CD14-positive monocyte (primary cell): Measurements from ENCODE around the gene TPM2. TPM values are rescaled to one million over a fixed set of nuclear protein-coding genes. Genes with fewer than 3 reads are reported as not detected.
"Not testable (repeated sequence)": the region's sequence is repeated elsewhere in the genome, so short reads cannot be mapped to it uniquely, and the experiment has no call there.

Experiments used
- DNase-seq, 3 donors: peaks; one replicate each; pipeline ENCODE4 v3.0.0-alpha.2; 2011 to 2022
- H2AFZ ChIP-seq: 2 replicates; pipeline ENCODE4 v1.6.0; 2012; ENCODE audit warnings: mild to moderate bottlenecking, low read depth, low read length, inconsistent platforms; ENCODE audit not compliant: insufficient read depth, poor library complexity, severe bottlenecking
- H3K27ac ChIP-seq, 2 donors: 1 replicate in 1 of 2; 2 replicates in 1 of 2; pipeline ENCODE4 v1.5.1; 2012 to 2013; ENCODE audit warnings: low read length in 2 of 2, control low read depth in 1 of 2, inconsistent platforms in 1 of 2, low read depth in 1 of 2, mild to moderate bottlenecking in 1 of 2
- H3K27me3 ChIP-seq, 2 donors: one replicate each; pipeline versions ENCODE4 v1.6.0 to v1.6.1; 2011 to 2013; ENCODE audit warnings: low read length in 2 of 2; ENCODE audit not compliant: control insufficient read depth in 2 of 2, insufficient read depth in 2 of 2
- H3K36me3 ChIP-seq, 2 donors: replicated peaks in 1 of 2; 1 replicate in 1 of 2; 2 replicates in 1 of 2; pipeline versions ENCODE4 v1.5.1 to v1.6.1; 2012 to 2013; ENCODE audit warnings: low read length in 2 of 2, control low read depth in 1 of 2, inconsistent platforms in 1 of 2, mild to moderate bottlenecking in 1 of 2; ENCODE audit not compliant: insufficient read depth in 2 of 2, control insufficient read depth in 1 of 2
- H3K4me1 ChIP-seq, 2 donors: 1 replicate in 1 of 2; 2 replicates in 1 of 2; pipeline versions ENCODE4 v1.5.1 to v1.6.1; 2012 to 2013; ENCODE audit warnings: low read length in 2 of 2, control low read depth in 1 of 2, inconsistent platforms in 1 of 2, mild to moderate bottlenecking in 1 of 2, moderate library complexity in 1 of 2; ENCODE audit not compliant: insufficient read depth in 2 of 2, control insufficient read depth in 1 of 2
- H3K4me2 ChIP-seq: replicated peaks from 2 replicates; pipeline ENCODE3; 2012; ENCODE audit warnings: low read length, moderate library complexity, mild to moderate bottlenecking; ENCODE audit not compliant: poor library complexity, severe bottlenecking; ENCODE audit errors: extremely low read depth
- H3K4me3 ChIP-seq, 3 experiments: fragments of 200-600 bp in 1 of 3; sonication (generic) in 1 of 3; replicated peaks in 1 of 3; 1 replicate in 2 of 3; 2 replicates in 1 of 3; pipeline ENCODE4 v1.5.1; 2011 to 2013; ENCODE audit warnings: low read length in 3 of 3, mild to moderate bottlenecking in 3 of 3, control low read depth in 2 of 3, low read depth in 2 of 3, inconsistent platforms in 1 of 3, moderate library complexity in 1 of 3
- H3K79me2 ChIP-seq: 2 replicates; pipeline ENCODE4 v1.6.0; 2012; ENCODE audit warnings: mild to moderate bottlenecking, control low read depth, inconsistent platforms, low read length, moderate library complexity; ENCODE audit not compliant: insufficient read depth
- H3K9ac ChIP-seq: 2 replicates; pipeline ENCODE4 v1.6.0; 2017; ENCODE audit warnings: low read length, mild to moderate bottlenecking; ENCODE audit not compliant: insufficient read depth, poor library complexity, severe bottlenecking
- H3K9me3 ChIP-seq, 2 donors: replicated peaks in 1 of 2; 1 replicate in 1 of 2; 2 replicates in 1 of 2; pipeline versions ENCODE4 v1.5.1 to v1.6.1; 2012 to 2013; ENCODE audit warnings: low read length in 2 of 2, control low read depth in 1 of 2; ENCODE audit not compliant: control insufficient read depth in 1 of 2, insufficient read depth in 1 of 2
- H4K20me1 ChIP-seq: 2 replicates; pipeline ENCODE4 v1.6.0; 2012; ENCODE audit warnings: mild to moderate bottlenecking, low read length, control low read depth, moderate library complexity; ENCODE audit not compliant: insufficient read depth
- H3K27ac Mint-ChIP-seq, 7 donors: one replicate each; pipeline ENCODE4 v1.8.0; 2020; ENCODE audit warnings: mild to moderate bottlenecking in 7 of 7, mixed read lengths in 7 of 7, moderate library complexity in 6 of 7, inconsistent platforms in 2 of 7
- H3K27me3 Mint-ChIP-seq, 3 donors: one replicate each; pipeline ENCODE4 v1.8.0; 2021 to 2022; ENCODE audit warnings: low read depth in 3 of 3, mild to moderate bottlenecking in 3 of 3, mixed read lengths in 3 of 3, moderate library complexity in 3 of 3, inconsistent platforms in 1 of 3
- H3K36me3 Mint-ChIP-seq, 2 donors: one replicate each; pipeline ENCODE4 v1.8.0; 2020; ENCODE audit warnings: mixed read lengths in 2 of 2, inconsistent platforms in 1 of 2, mild to moderate bottlenecking in 1 of 2
- H3K4me1 Mint-ChIP-seq: one replicate; pipeline ENCODE4 v1.8.0; 2020; ENCODE audit warnings: mild to moderate bottlenecking, mixed read lengths
- H3K4me3 Mint-ChIP-seq, 2 donors: one replicate each; pipeline ENCODE4 v1.8.0; 2020; ENCODE audit warnings: mild to moderate bottlenecking in 2 of 2, mixed read lengths in 2 of 2, moderate library complexity in 1 of 2
- H3K9me3 Mint-ChIP-seq, 7 donors: one replicate each; pipeline ENCODE4 v1.8.0; 2020 to 2022; ENCODE audit warnings: mixed read lengths in 7 of 7, mild to moderate bottlenecking in 6 of 7, moderate library complexity in 6 of 7, inconsistent platforms in 2 of 7
- WGBS: methylation state at CpG from one replicate; pipeline ENCODE4 v1.1.5; 2013; ENCODE audit warnings: missing lambda C conversion rate; ENCODE audit not compliant: insufficient coverage; 5-methylcytosine and 5-hydroxymethylcytosine counted together
- intact Hi-C, 2 donors: fragments of 100-400 bp; cut with micrococcal nuclease; formaldehyde crosslinking; loops; one replicate each; pipeline versions ENCODE4 v1.15.0 to v1.15.1; 2023
- polyA plus RNA-seq, 3 donors: library from polyadenylated mRNA; depleted of rRNA in 1 of 3; unstranded in 2 of 3; stranded (reverse) in 1 of 3; fragments of 300-500 nt in 2 of 3; fragments of >200 nt in 1 of 3; fragmentation: Illumina TruSeq in 2 of 3; gene quantifications; 1 replicate in 2 of 3; 2 replicates in 1 of 3; pipeline ENCODE4 v1.2.3, GENCODE V29; 2012 to 2021
- TF ChIP-seq, protein P1 (sequence below): fragments of 200-600 bp; IDR thresholded peaks from one replicate; pipeline ENCODE4 v1.8.0; 2022; ENCODE audit warnings: antibody characterized with exemption, mild to moderate bottlenecking

The TPM2 gene
- polyA plus RNA-seq, 3 donors, result 7.7 TPM; not detected in 2

DNA sequence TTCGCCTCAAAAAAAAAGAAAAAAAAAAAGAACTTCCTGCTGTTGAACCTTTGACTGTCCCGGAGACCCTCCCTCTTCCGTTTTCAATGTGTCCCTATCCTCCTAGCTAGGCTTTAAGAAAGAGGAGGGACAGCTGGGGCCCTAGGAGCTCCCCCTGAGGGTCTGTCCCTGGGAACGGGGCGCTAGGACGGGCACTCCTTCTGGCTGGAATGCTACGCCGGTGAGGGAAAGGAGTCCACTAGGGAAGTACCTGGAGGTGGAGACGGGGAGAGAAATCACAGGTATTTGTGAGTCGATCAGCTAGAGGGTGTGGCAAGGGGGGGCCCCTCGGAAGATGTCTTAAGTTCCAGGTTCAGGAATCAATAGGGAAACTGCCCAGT, 43.6 kb downstream of the TPM2 start:
- peak overlapping the region; percentile 89 to 94 for H3K27ac ChIP-seq
- intact Hi-C loops, result loop anchor here (1.0 to 10.0 kb wide), 4 partner anchors 11 to 166 kb away; partner anchors contain the start of gene SPAG8 (in 1 of the 2)
- peak in 2 of 3 donors; percentile 31 to 43 for DNase-seq
- no peaks in the 10 kb centered on the region for H3K27me3 ChIP-seq
- Mint-ChIP-seq H3K4me1 (peaks cover 77% of the 10 kb centered on the region), H3K4me3 (peak overlapping the region; percentile 92 to 99), H3K9me3 (peaks cover 0 to 2% (median 0%) of the 10 kb centered on the region in 7 donors), H3K27me3 (peaks cover 0 to 8% (median 0%) of the 10 kb centered on the region in 3 donors), H3K36me3 (peaks cover 3% of the 10 kb centered on the region in 2 donors), H3K27ac (peak overlapping the region; percentile 94 to 99 (median 98))
- H3K4me2 ChIP-seq, result peak overlapping the region; percentile 94
- H3K4me3 ChIP-seq, result peak overlapping the region; percentile 65 to 81 (median 71)
- no peaks in the 10 kb centered on the region for H3K9me3 ChIP-seq
- peak overlapping the region; percentile 80 for H3K9ac ChIP-seq
- TF ChIP-seq, protein P1, sequence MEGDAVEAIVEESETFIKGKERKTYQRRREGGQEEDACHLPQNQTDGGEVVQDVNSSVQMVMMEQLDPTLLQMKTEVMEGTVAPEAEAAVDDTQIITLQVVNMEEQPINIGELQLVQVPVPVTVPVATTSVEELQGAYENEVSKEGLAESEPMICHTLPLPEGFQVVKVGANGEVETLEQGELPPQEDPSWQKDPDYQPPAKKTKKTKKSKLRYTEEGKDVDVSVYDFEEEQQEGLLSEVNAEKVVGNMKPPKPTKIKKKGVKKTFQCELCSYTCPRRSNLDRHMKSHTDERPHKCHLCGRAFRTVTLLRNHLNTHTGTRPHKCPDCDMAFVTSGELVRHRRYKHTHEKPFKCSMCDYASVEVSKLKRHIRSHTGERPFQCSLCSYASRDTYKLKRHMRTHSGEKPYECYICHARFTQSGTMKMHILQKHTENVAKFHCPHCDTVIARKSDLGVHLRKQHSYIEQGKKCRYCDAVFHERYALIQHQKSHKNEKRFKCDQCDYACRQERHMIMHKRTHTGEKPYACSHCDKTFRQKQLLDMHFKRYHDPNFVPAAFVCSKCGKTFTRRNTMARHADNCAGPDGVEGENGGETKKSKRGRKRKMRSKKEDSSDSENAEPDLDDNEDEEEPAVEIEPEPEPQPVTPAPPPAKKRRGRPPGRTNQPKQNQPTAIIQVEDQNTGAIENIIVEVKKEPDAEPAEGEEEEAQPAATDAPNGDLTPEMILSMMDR, result no peak
- no peaks in the 10 kb centered on the region for H3K36me3 ChIP-seq
- H4K20me1 ChIP-seq, result no peaks in the 10 kb centered on the region
- peaks cover 63 to 84% of the 10 kb centered on the region in 2 donors for H3K4me1 ChIP-seq
- H3K79me2 ChIP-seq, result peaks cover 14% of the 10 kb centered on the region
- 0% methylated on average over 8 of the region's 11 CpGs for WGBS
- H2AFZ ChIP-seq, result peak overlapping the region; percentile 78

DNA sequence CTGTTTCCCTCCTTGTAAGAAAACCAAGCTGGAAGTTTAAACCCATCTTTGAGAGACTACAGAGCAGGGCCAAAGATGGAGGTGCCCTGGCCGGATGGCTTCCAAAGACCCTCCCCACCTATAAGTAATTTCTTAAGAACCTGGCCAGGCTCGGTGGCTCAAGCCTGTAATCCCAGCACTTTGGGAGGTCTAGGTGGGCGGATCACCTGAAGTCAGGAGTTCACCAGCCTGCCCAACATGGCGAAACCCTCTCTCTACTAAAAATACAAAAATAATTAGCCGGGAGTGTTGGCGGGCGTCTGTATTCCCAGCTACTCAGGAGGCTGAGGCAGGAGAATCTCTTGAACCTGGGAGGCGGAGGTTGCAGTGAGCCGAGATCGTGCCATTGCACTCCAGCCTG, 44.0 kb downstream of the TPM2 start:
- H3K27me3 Mint-ChIP-seq, H3K27me3 ChIP-seq, H3K9me3 ChIP-seq, H3K36me3 ChIP-seq, DNase-seq, H3K9me3 Mint-ChIP-seq, H4K20me1 ChIP-seq, H3K36me3 Mint-ChIP-seq: not testable (repeated sequence)
- H3K4me3 Mint-ChIP-seq, result peak overlapping the region; percentile 92 to 99
- Histone ChIP-seq H3K27ac (peak overlapping the region; percentile 89 to 94), H3K4me2 (peak overlapping the region; percentile 94), H3K9ac (peak overlapping the region; percentile 80), H3K79me2 (peaks cover 14% of the 10 kb centered on the region), H3K4me1 (peaks cover 67 to 88% of the 10 kb centered on the region in 2 donors), H2AFZ (peak overlapping the region; percentile 78), H3K4me3 (peak overlapping the region; percentile 65 to 81 (median 71))
- 43% methylated on average over 7 of the region's 10 CpGs for WGBS
- H3K4me1 Mint-ChIP-seq, result peaks cover 81% of the 10 kb centered on the region
- peak overlapping the region; percentile 94 to 99 (median 98) for H3K27ac Mint-ChIP-seq
- intact Hi-C loops, result loop anchor here (1.0 to 10.0 kb wide), 4 partner anchors 12 to 167 kb away; partner anchors contain the start of gene SPAG8 (in 1 of the 2)
